Uterus (tissue), 2 donors: Measurements from ENCODE around the gene MRPL43.

Source experiments
- CTCF ChIP-seq, 4 experiments: fragments of 200-600 bp in 2 of 4; fragments of 450-650 bp in 2 of 4; sonication (generic) in 2 of 4; IDR thresholded peaks; one replicate each; pipeline ENCODE4 v1.5.1; 2016 to 2019; ENCODE audit warnings: antibody characterized with exemption in 4 of 4, mild to moderate bottlenecking in 2 of 4, moderate library complexity in 1 of 4
- POLR2A ChIP-seq, 2 donors: fragments of 450-650 bp; IDR thresholded peaks; one replicate each; pipeline ENCODE4 v1.6.1; 2016; ENCODE audit warnings: antibody characterized with exemption in 2 of 2, mild to moderate bottlenecking in 1 of 2, moderate library complexity in 1 of 2

- TF ChIP-seq CTCF (IDR thresholded peaks at IDR 0.05): no peak
- no peak for TF ChIP-seq POLR2A (IDR thresholded peaks at IDR 0.05)
Measured at GRCh38 chr10:100982916-100983830, 4.1 kb downstream of the MRPL43 start.
